Measurements from ENCODE around the gene BRCC3.
"Not testable (repeated sequence)": the region's sequence is repeated elsewhere in the genome, so short reads cannot be mapped to it uniquely, and the experiment has no call there.

Gene BRCC3

DNA sequence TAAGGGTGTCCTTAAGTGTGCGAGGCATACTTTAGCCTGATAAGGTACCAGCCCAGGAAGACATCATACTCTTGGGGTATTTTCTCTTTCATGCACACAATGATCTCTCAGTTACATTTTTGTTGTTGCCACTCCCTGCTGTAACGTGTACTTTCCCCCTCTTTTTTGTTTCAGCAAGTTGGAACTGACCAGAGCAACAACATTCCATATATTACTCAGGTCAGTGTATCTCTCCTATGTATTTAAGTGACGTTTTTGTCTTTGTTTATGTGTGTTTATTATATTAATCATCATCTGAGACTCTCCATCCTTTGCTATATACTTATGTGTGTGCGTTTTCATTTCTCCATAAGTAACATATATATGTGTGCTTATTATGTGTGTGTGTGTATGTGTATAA lies 73.6 kb downstream of the BRCC3 start:
- no peak for DNase-seq (ENCODE audit: low read depth)

DNA sequence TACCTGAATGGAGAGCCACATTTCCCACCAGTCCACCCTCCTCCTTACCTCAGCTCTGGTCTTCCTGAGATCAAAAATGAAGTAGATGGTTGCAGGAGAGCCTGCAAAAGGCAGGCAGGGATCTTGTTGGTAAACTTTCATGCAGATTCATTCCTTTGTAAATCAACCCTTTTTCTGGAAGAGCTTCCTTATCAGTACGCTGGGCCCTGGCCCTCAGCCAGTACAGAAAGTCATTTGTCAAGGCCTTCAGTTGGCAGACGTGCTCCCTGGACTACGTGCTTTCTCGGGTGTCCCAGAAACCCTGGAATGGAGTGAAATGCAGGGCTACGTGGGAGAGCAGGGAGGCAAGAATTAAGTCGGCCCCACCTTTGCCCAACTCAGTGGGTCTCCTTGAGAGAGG lies 76.3 kb downstream of the BRCC3 start:
- DNase-seq (ENCODE audit: low read depth): not testable (repeated sequence)

DNA sequence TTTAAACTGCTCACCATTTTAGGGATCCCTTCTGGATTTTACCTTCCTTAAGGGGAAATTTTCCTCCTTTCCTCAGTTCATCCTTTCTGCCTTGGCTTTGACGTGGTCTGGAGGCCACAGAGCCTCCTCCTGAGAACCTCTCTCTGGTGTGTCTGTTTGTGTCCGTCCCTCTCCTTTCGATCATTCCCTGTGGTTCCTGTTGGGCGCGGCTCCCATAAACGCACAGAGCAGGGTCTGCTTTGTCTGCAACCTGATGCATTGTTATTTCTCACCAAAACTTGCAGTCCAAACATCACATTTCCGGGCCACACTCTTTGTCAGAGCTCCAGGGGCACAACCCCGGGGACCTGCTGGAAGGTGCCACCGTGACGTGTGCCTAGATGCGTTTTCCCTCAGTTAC lies 76.9 kb downstream of the BRCC3 start:
- not testable (repeated sequence) for DNase-seq (ENCODE audit: low read depth)

DNA sequence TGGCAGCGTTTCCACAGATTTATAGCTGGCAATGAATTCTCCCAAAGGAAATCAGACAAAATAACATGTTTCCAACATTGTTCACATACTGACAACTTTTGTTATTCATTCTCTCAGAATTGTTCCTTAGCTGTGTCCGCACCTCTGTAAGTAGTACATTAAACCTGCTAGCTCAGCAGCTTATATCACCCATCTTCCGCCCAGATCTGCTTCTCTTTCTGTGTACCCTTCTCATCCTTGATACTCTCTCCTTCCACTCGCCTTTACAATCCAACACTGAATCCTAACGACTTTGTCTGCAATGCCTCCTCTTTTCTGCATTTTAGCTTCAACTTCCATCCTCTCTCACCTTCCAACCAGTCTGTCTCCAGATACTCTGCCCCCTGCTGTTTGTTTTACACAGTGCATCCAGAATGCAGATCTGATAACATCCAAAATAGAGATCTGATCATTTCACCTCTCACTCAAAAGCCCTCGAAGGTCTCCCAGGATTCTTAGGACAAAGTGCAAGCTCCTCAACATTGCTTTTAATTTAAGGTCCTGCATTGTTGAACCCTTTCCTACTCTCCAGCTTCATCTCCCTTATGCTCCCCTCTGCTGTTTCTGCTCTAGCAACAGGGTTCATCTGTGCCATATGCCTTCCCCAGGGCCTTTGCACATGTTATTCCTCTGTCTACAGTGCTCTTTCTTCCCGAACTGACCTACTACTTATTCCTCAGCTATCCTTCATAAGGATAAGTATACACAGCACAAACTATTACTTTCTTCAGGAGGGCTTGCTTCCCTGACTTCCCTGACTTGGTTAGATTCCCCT lies 77.6 kb downstream of the BRCC3 start:
- DNase-seq (ENCODE audit: low read depth): no peak

DNA sequence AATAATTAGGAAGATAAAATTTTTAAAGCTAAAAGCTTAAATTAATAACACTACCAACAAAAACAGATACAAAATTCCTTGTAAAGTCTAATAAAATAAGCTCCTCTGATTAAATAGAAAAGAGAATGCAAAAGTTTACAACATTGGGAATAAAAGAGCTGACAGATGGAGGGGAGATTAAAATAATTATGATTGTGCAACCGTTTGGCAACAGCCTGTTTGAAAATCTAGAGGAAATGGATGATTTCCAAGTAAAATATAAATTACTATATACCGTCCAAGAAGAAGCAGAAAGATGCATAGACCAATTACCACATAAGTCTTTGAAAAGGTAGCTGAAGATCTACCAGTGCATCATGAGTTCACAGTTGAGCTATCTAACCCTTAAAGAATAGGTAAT lies 98.6 kb downstream of the BRCC3 start:
- DNase-seq (ENCODE audit: low read depth): no peak

All from non-pigmented ciliary epithelial cell (primary cell).